ENCODE data around the gene GJD3.

GRCh38 chr17:40347319-40348135 lies 17.0 kb downstream of the GJD3 start:
- TF ChIP-seq, protein P1, sequence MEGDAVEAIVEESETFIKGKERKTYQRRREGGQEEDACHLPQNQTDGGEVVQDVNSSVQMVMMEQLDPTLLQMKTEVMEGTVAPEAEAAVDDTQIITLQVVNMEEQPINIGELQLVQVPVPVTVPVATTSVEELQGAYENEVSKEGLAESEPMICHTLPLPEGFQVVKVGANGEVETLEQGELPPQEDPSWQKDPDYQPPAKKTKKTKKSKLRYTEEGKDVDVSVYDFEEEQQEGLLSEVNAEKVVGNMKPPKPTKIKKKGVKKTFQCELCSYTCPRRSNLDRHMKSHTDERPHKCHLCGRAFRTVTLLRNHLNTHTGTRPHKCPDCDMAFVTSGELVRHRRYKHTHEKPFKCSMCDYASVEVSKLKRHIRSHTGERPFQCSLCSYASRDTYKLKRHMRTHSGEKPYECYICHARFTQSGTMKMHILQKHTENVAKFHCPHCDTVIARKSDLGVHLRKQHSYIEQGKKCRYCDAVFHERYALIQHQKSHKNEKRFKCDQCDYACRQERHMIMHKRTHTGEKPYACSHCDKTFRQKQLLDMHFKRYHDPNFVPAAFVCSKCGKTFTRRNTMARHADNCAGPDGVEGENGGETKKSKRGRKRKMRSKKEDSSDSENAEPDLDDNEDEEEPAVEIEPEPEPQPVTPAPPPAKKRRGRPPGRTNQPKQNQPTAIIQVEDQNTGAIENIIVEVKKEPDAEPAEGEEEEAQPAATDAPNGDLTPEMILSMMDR (conservative IDR thresholded peaks at IDR 0.05): no peak
- no peak for TF ChIP-seq EZH2 (IDR thresholded peaks at IDR 0.05; ENCODE audit: low read depth)

All from PC-9 (cell line).